SH-SY5Y (cell line): ENCODE data around the gene ALG8.

ENCODE experiments used
- GATA2 ChIP-seq: IDR thresholded peaks from 2 replicates; pipeline ENCODE4 v1.6.1; 2011; ENCODE audit warnings: mild to moderate bottlenecking, low read depth, low read length
- GATA3 ChIP-seq: IDR thresholded peaks from 2 replicates; pipeline ENCODE4 v1.6.1; 2011; ENCODE audit warnings: low read depth, mild to moderate bottlenecking, low read length, moderate library complexity

DNA sequence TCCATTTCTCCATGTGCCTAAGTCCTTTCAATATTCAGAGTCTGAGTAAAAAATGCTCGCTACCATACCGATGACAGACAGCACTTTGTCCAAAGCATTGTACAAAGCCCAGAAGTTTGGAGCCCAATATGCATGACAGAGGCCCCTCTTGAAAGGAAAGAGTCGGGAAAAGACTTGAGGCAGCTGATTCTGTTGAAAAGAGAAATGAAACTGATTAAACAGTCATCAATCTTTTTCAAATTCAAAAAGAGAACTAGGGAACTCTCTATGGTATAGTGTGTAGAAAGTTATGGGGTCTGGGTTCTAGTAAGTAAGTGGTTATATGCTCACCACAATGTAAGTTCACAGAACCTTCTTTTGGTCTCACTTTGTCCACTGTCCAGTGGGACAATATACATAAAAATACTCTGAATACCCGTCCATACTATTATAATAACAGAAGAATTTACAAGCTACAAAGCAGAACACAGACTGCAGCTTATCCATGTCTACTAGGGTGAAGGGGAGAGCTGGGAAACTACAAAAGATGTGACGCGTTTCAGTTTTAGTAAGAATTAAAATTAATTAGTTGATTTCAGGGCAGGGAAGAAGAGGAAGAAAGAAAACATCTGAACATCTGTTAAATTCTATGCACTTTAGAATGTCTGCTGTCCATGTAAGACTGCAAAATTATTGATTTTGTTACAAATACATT is 26.7 kb downstream of the ALG8 start:
- TF ChIP-seq GATA2: no peak
- TF ChIP-seq GATA3: no peak
